Measurements from ENCODE around the gene NALF2. TPM values are rescaled to one million over a fixed set of nuclear protein-coding genes. Genes with fewer than 3 reads are reported as not detected.

The NALF2 gene
- total and polyA plus RNA-seq, 2 of the 13 experiments (the other 11 are each of a cell fraction or from before 2014, with no cell fraction given) = 2.2 to 4.0 TPM

- TF ChIP-seq BATF2 (CRISPR knock-in tag; IDR thresholded peaks at IDR 0.05) (no peak), TFDP1 (CRISPR knock-in tag; IDR thresholded peaks at IDR 0.05; ENCODE audit: borderline replicate concordance) (peak; percentile 67; the same call in 1 of the 2 replicates), TFE3 (CRISPR knock-in tag; IDR thresholded peaks at IDR 0.05) (peak; percentile 78), KLF9 (CRISPR knock-in tag; IDR thresholded peaks at IDR 0.05; ENCODE audit: low read depth) (no peak), ZNF574 (CRISPR knock-in tag; IDR thresholded peaks at IDR 0.05) (no peak), ZNF800 (CRISPR knock-in tag; IDR thresholded peaks at IDR 0.05) (0 out of 2 replicates have a peak, but pooled peaks have one; percentile 14), CC2D1A (CRISPR knock-in tag; IDR thresholded peaks at IDR 0.05) (no peak)
Measured at GRCh38 chrX:69503228-69503781, 821 bp upstream of the NALF2 start (continued).

Data from HepG2 (cell line).